ENCODE data around the gene KCTD15. TPM values are rescaled to one million over a fixed set of nuclear protein-coding genes. Genes with fewer than 3 reads are reported as not detected.

KCTD15 gene
- total RNA-seq, 1 experiment from 2014 or later = 9.9 TPM

DNA sequence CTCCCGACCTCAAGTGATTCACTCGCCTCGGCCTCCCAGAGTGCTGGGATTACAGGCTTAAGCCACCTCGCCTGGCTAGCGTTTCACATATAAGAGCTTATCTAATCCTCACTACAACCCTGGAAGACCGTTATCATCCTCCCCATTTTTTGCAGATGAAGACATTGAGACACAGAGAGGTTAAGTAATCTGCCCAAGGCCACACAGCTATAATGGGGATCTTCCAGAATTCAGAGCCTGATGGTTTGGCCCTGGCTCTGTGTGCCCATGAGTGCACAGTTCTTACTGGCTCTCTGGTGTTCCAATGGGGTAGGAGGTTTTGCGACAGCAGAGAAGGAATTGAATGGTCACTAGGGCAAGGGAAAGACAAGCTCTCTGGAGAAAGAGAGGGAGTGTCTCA, 16.8 kb upstream of the KCTD15 start:
- no peak overlapping the region for H3K27ac ChIP-seq (ENCODE audit: low read depth, low read length, poor library complexity, severe bottlenecking)
- intact Hi-C loops (cut with micrococcal nuclease; ENCODE audit: unreplicated experiment) = loop anchor here (2.0 to 10.0 kb wide), 3 partner anchors 219 to 935 kb away; no protein-coding TSS in a partner anchor
- H3K4me3 ChIP-seq (ENCODE audit: low read depth, low read length, poor library complexity, severe bottlenecking) = no peak overlapping the region
- no peaks in the 10 kb centered on the region for H3K9me3 ChIP-seq (ENCODE audit: low read depth, low read length, poor library complexity, severe bottlenecking)
- no TSS peak for BruUV-seq (replicated peaks)
- H3K27me3 ChIP-seq (replicated peaks; ENCODE audit: insufficient read depth, low read depth, low read length, poor library complexity) = no peaks in the 10 kb centered on the region
- TF ChIP-seq EZH2 (IDR thresholded peaks at IDR 0.05; ENCODE audit: borderline replicate concordance, low read depth, low read length, poor library complexity, severe bottlenecking) = no peak
- TF ChIP-seq, protein P1, sequence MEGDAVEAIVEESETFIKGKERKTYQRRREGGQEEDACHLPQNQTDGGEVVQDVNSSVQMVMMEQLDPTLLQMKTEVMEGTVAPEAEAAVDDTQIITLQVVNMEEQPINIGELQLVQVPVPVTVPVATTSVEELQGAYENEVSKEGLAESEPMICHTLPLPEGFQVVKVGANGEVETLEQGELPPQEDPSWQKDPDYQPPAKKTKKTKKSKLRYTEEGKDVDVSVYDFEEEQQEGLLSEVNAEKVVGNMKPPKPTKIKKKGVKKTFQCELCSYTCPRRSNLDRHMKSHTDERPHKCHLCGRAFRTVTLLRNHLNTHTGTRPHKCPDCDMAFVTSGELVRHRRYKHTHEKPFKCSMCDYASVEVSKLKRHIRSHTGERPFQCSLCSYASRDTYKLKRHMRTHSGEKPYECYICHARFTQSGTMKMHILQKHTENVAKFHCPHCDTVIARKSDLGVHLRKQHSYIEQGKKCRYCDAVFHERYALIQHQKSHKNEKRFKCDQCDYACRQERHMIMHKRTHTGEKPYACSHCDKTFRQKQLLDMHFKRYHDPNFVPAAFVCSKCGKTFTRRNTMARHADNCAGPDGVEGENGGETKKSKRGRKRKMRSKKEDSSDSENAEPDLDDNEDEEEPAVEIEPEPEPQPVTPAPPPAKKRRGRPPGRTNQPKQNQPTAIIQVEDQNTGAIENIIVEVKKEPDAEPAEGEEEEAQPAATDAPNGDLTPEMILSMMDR (conservative IDR thresholded peaks at IDR 0.05; ENCODE audit: low read depth, low read length) = no peak
- H3K4me1 ChIP-seq (ENCODE audit: insufficient read depth, low read length, poor library complexity, severe bottlenecking) = peaks cover 6% of the 10 kb centered on the region
- ChIA-PET CTCF (interaction anchor here (1.0 kb wide), 1 partner anchor 317 kb away, joined by 4 read pairs; no protein-coding TSS in a partner anchor), POLR2A (ENCODE audit: low non-redundant PET) (no interaction called here)
- no peaks in the 10 kb centered on the region for H3K36me3 ChIP-seq (ENCODE audit: insufficient read depth, low read length, poor library complexity, severe bottlenecking)
- no peak for DNase-seq (ENCODE audit: low spot score)

DNA sequence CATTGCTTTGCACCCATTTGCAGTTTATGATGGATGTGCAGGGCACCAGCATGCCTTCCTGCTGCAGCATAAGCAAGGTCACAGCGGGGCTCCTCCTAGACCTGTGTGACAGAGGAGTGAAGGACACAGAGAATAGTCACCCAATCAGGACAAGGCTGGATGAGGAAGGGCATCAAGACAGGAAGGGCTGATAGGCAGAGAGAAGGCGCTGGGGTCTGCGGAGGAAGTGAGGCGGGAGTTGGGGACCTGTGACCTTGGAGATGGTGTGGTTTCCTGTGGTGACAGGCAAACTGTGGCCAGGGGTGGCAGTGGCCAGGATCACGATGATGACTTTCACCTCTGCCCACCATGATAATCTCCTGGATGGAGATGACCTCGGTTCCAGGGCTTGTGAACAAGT, 16.4 kb upstream of the KCTD15 start:
- Histone ChIP-seq H3K27ac (ENCODE audit: low read depth, low read length, poor library complexity, severe bottlenecking) (no peak overlapping the region), H3K36me3 (ENCODE audit: insufficient read depth, low read length, poor library complexity, severe bottlenecking) (no peaks in the 10 kb centered on the region), H3K4me3 (ENCODE audit: low read depth, low read length, poor library complexity, severe bottlenecking) (no peak overlapping the region), H3K27me3 (replicated peaks; ENCODE audit: insufficient read depth, low read depth, low read length, poor library complexity) (no peaks in the 10 kb centered on the region), H3K4me1 (ENCODE audit: insufficient read depth, low read length, poor library complexity, severe bottlenecking) (peaks cover 6% of the 10 kb centered on the region), H3K9me3 (ENCODE audit: low read depth, low read length, poor library complexity, severe bottlenecking) (no peaks in the 10 kb centered on the region)
- POLR2A ChIA-PET (ENCODE audit: low non-redundant PET) = no interaction called here
- CTCF ChIA-PET = interaction anchor here (1.0 kb wide), 1 partner anchor 316 kb away, joined by 4 read pairs; no protein-coding TSS in a partner anchor
- DNase-seq (ENCODE audit: low spot score) = no peak
- BruUV-seq (replicated peaks) = no TSS peak
- TF ChIP-seq, protein P1 (conservative IDR thresholded peaks at IDR 0.05; ENCODE audit: low read depth, low read length) = no peak
- no peak for TF ChIP-seq EZH2 (IDR thresholded peaks at IDR 0.05; ENCODE audit: borderline replicate concordance, low read depth, low read length, poor library complexity, severe bottlenecking)
- intact Hi-C loops (cut with micrococcal nuclease; ENCODE audit: unreplicated experiment) = no loop called here

DNA sequence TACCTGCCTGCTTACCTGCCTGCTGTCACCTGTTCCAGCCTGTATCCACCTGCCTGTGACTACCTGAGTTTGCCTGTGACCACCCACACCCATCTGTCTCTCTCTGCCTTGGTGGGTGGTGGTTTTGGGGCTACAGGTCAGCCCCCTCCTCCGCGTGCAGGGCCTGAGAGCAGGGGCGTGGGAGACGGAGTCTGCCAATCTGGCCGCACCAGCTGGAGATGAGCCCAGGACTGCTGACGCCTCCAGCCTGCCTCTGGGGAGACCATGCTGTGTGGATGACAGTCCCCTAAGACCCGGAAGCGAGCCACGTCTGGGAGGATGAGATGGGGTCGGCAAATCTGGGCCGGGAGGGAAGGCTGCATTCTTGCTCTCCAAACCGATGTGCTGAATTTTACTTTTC, 15.9 kb upstream of the KCTD15 start:
- BruUV-seq (replicated peaks) = no TSS peak
- DNase-seq (ENCODE audit: low spot score) = peak; percentile 21
- Histone ChIP-seq H3K27me3 (replicated peaks; ENCODE audit: insufficient read depth, low read depth, low read length, poor library complexity) (peaks cover 4% of the 10 kb centered on the region), H3K27ac (ENCODE audit: low read depth, low read length, poor library complexity, severe bottlenecking) (no peak overlapping the region), H3K4me3 (ENCODE audit: low read depth, low read length, poor library complexity, severe bottlenecking) (no peak overlapping the region), H3K9me3 (ENCODE audit: low read depth, low read length, poor library complexity, severe bottlenecking) (no peaks in the 10 kb centered on the region), H3K36me3 (ENCODE audit: insufficient read depth, low read length, poor library complexity, severe bottlenecking) (no peaks in the 10 kb centered on the region), H3K4me1 (ENCODE audit: insufficient read depth, low read length, poor library complexity, severe bottlenecking) (peaks cover 6% of the 10 kb centered on the region)
- ChIA-PET CTCF (no interaction called here), POLR2A (ENCODE audit: low non-redundant PET) (no interaction called here)
- intact Hi-C loops (cut with micrococcal nuclease; ENCODE audit: unreplicated experiment) = no loop called here
- no peak for TF ChIP-seq EZH2 (IDR thresholded peaks at IDR 0.05; ENCODE audit: borderline replicate concordance, low read depth, low read length, poor library complexity, severe bottlenecking)
- TF ChIP-seq, protein P1 (conservative IDR thresholded peaks at IDR 0.05; ENCODE audit: low read depth, low read length) = no peak
